Forelimb muscle (tissue), 1 donor: ENCODE data around the gene OPCML. TPM values are rescaled to one million over a fixed set of nuclear protein-coding genes. Genes with fewer than 3 reads are reported as not detected.

Experiments used
- DNase-seq: peaks from one replicate; pipeline ENCODE4 v3.0.0-alpha.2; 2013; ENCODE audit warnings: low read depth
- polyA plus RNA-seq: library from polyadenylated mRNA; unstranded; fragments of 120-200 nt; gene quantifications from one replicate; pipeline ENCODE4 v1.2.1, GENCODE V29; 2013; ENCODE audit not compliant: insufficient read length

Gene OPCML
- polyA plus RNA-seq, 1 donor, result 1.4 TPM

GRCh38 chr11:132983641-132983978 lies 548.7 kb downstream of the OPCML start:
- DNase-seq, result no peak

DNA sequence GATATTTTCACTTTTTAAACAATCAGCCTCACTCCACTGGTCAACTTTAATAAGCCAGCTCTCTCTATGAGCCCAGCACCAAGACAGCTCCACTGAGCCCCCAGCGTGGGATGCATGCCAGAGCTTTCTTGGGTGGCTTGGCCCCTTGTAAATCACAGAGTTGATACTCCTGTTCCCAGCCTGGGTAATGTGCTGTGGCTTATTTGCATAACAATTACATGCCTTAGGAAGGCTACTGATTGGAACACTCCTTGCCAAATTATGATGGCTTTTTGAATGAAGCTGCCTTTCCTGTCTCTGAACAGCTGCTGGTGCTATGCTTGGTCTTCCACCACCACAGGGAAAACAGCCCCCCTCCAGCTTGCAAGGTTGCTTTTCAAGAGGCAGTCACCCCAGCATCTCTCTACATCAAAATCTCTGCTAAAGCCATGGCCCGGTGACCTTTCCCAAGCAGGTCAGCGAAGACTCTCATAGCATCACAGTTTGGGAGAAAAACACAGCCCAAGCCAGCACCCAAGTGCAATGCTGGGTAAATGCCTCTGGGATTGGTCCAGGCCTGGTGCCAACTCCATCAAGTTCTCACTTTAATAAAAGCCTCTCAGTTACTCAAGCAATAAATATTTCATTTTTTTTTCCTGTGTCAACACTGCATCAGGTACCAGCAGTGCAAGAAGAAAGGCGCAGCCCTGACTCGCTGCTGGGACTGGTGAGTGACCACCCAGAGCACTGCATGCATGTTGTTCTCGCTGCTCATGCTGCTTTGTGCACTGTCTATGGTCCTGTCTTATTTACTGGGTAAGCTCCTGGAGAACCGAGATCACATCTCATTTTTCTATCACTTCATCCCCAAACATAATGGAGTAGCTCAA lies 549.3 kb downstream of the OPCML start:
- DNase-seq, result no peak

DNA sequence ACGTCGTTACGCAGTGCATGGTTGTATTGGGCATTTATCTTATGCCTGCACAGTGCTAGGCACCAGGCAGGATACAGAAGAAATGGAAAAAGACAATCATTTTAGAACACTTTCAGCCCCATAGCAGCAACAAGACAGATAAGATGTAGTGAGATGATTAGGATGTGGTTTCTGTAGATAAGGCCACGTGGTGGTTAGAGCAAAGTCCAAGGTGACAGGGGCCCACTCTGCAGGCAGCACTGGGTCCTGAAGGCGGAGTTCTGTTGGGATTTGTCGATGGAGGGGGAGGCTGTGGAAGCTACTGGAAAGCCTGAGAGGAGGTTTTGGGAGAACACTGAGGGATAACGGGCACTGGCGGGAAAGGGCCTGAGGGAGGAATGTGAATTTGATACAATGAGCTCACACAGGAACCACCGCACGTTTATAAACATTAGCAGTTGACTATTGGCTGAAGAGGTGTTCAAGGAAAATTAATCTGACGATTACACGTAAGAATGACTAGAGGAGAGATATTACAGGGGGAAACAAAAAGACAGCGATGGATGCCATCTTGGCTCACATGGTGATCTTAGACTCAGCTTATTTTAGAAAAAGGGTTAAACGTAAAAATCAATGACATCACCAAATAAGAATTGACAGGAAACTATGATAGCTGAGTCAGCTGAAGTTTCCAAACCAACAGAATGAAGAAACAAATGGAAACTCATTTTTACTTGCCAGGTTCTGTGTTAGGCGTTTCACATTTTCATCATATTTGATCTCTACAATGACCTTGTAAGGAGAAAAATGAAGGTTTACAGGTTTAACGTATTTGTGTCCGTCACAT lies 551.0 kb downstream of the OPCML start:
- no peak for DNase-seq

GRCh38 chr11:132980670-132981069 lies 551.6 kb downstream of the OPCML start:
- DNase-seq, result no peak

GRCh38 chr11:132977746-132978145 lies 554.6 kb downstream of the OPCML start:
- no peak for DNase-seq

- DNase-seq, result no peak
Observed at GRCh38 chr11:132977241-132977640, 555.1 kb downstream of the OPCML start.

GRCh38 chr11:132976115-132976514 lies 556.2 kb downstream of the OPCML start:
- no peak for DNase-seq

DNA sequence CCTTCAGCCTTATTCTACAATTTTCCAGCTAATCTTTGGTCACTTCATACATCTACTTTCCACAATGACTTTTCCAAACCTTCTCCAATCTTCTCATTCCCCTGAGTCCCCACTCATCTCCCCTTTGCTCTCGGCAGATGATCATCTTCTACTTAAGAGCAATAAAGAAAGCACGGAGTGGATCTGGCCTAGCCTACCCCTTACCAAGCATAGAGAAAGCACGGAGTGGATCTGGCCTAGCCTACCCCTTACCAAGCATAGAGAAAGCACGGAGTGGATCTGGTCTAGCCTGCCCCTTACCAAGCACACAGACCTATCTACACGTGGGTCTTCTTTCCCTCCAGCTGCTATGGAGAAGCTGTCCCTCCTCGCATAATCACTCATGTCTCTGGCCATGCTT lies 558.6 kb downstream of the OPCML start:
- no peak for DNase-seq

DNA sequence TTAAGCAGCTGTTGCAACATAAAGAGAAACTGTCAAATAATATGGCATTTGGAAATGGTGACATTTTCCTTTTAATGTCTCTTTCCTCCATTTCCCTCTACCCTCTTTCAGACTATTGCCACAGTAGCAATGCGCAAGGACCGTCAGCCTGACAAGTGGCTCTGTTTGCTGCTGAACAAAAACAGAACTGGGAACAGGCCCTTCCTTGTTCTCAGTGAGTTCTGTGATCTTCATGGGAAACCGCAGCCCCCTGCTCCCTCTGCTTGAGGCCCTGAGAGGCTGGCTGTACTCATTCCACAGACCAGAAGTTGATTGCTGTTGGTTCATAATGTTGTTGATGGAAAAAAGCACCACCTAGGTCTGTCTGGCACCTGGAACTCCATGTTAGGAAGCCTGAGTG lies 559.7 kb downstream of the OPCML start:
- no peak for DNase-seq

DNA sequence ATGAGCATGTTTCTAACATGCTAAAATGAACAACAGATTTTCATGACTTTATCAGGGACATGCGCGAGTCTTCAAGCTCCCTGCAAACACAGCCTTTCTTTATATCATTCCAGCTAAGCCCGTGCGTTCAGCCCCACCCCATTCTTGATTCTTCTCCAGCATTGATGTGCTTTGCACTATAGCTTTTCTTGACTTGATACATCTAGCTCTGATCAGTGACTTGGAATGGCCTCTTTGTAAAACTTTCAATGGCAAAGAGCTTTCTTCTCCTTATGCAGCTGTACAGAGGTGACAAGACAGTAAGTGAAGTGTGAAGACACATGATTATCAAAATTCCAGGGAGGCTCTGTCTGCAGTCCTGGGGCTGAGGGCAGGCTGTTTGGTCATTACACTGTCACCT lies 561.0 kb downstream of the OPCML start:
- no peak for DNase-seq

GRCh38 chr11:132969892-132970291 lies 562.4 kb downstream of the OPCML start:
- DNase-seq, result no peak

- DNase-seq, result no peak
Observed at GRCh38 chr11:132962041-132962440, 570.3 kb downstream of the OPCML start.

DNA sequence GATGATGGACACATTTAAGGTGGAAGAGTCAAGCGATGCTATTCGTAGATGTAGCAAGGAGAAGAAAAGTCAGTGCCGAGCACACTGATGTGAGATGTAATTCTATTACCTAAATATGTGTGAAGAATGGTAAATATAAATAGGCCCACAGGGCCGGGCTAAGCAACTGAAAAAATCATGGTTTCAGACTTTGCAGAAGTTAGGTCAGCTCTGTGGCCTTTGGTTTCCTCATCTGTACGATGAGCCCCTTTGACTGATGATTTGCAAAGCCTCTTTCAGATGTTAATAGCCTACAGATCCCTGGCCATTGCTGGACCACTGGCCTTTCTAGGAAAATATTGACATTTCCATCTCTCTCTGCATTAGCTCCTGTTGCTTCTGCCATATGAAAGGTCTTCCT lies 570.8 kb downstream of the OPCML start:
- DNase-seq, result no peak

DNA sequence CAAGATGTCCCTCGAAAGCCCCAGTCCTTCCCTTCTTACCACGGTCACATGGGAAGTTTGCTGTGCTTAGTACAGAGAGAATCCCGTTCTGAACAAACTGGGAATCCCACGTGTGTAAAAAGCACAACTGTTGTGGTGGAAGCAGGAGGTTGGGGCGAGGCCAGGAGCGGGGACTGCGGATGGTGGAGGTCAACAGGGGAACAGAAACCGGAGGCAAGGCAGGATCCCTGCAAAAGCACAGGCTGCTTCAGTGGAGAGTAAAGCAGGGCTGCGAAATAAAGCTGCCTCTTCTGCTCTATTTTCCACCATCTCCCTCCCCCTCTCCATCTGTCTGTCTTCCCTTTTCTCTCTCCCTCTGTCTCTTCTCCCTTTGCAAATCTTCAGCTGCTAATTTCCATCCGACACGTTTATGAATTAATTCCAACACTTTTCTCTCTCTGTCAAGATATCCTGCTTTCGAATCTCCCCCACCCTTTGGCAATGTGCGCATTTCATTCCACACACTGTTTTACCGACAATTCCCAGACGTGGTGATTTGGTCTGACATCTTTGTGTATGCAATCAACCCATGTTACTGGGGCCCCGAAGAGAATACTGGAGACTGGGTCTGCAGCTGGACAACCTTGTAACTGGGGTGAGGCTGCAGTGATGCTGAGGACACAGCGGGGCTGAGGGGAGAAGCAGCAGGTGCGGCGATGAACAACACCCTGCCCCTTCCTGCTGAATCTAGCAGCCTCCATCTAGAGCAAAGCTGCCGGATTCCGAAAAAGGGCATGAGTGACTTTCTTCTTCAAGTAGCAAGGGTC lies 571.8 kb downstream of the OPCML start:
- DNase-seq, result no peak

DNA sequence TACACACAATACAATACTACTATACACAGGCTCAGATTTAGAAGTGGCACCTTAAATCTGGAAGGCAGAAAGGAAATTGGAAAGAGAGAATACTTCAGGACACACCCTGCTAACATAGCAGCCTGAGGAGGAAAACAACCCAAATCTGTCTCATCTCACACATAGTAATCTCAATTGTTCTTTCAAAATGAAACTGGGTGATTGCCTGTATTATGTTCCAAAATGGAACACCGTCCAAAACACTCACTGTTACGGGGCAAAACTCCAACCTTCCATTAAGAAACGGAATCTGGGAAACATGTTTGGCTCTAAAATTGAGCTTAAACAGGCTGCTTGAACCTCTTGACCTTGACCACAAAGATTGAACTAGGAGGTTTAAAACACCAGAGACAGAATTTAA lies 572.6 kb downstream of the OPCML start:
- no peak for DNase-seq

DNA sequence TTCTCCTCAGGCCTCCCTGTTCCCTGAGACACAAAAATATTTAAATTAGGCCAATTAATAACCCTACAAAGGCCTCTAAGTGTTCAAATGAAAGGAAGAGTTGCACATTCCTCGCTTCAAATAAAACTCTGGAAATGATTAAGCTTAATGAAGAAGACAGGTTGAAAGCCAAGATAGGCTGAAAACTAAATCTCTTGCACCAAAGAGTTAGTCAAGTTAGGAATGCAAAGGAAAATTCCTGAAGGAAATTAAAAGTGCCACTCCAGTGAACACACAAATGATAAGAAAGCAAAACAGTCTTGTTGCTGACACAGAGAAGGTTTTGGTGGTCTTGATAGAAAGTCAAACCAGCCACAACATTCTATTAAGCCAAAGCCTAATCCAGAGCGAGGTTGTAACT lies 574.4 kb downstream of the OPCML start:
- DNase-seq, result no peak

- no peak for DNase-seq
Observed at GRCh38 chr11:132948252-132948651, 584.0 kb downstream of the OPCML start.

DNA sequence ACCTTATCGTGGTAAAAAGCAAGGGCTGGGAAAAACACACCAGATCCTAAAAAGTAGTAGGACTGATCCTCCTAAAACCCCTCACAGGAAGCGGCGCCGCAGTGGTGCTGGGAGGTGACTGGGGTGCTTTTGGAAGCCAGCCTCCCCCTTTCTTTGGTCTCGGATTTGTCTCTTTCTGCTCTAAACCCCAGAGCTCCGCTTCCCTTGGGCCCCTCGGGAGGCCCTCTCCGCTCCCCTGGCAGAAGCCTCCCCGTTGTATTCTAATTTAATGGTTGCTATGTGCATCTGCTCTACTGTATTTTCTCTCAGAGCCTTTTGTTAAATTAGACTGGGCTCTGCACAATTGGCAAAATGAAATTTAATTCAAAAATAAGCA lies 587.7 kb downstream of the OPCML start:
- DNase-seq, result no peak

DNA sequence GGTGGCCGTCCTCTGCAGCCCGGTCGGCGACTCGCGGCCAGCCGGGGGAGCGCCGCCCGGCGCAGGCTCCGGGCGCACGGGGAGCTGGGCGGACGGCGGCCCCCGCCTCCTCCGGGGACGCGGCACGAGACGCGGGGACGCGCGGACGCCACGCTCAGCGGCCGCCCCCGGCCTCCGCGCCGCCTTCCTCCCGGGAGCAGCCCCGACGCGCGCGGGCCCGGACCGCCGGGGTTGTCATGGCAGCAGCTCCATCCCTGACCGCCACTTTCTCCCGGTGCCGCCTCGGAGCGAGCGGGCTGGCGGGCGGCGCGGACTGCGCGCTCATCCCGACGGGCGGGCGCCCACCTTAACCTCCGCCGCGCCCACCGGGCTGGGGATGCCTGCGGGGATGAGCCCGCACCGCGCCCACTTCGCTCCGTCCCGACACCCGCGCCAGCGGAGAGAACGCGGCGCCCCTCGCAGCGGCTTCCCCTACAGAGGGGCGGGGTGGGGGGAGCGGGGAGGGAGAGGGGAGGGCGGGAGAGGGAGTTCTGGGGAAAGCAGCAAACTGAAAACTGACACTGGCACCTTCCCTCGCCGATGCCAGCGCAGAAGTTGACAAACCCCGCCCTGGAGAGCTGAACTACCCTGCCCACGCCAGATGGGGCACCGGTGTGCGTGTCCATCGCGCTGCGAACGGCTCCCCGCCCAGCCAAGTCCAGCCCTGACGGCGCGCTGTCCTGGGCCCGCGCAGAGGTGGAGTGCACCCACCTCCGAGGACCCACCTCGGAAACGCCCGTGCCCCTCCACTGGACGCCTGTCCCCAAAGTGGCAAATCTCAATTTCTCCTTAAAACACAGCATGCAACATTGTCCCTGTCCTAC lies 588.4 kb downstream of the OPCML start:
- no peak for DNase-seq

DNA sequence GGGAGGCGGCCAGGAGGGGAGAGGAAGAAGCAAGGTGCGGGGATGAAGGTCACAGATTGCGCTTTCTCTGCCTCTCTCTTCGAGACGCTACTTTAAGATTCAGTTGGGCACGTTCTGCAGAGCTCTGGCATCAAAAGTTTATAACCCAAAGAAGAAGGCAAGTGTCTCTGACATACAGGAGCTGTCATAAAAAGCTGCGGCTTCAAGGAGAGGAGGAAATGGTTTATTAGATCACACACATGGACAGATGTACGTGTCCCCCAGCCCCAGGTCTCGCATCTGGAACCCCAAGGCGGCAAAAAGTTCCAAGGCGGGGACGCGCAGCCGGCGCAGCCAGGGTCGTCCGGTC lies 589.0 kb downstream of the OPCML start:
- no peak for DNase-seq

- no peak for DNase-seq
Observed at GRCh38 chr11:132942611-132943356, 589.5 kb downstream of the OPCML start.
